HEK293 (cell line): ENCODE measurements around the gene UGT1A6.

Experiments
- CTCF ChIA-PET: fragments of 350-600 bp; formaldehyde crosslinking; extraction: SDS; loops from one replicate; lab custom pipeline; 2021; ENCODE audit warnings: antibody characterized with exemption; lab: Yijun Ruan, JAX
- POLR2A ChIA-PET: fragments of 300-600 bp; formaldehyde crosslinking; extraction: SDS; loops from one replicate; lab custom pipeline; 2020; ENCODE audit warnings: antibody characterized with exemption, inconsistent platforms; lab: Yijun Ruan, JAX
- H3K27ac ChIP-seq: fragments of 200-500 bp; sonication (Bioruptor generic); 2 replicates; pipeline ENCODE4 v1.5.1; 2014; ENCODE audit warnings: low read depth, low read length, control low read depth, inconsistent platforms; ENCODE audit errors: extremely low read depth
- H3K36me3 ChIP-seq, 2 experiments: fragments of 200-500 bp in 1 of 2; sonication (Bioruptor generic) in 1 of 2; 1 replicate in 1 of 2; 2 replicates in 1 of 2; pipeline ENCODE4 v1.5.1; 2014 to 2017; ENCODE audit warnings: inconsistent platforms in 2 of 2, low read length in 2 of 2; ENCODE audit not compliant: control insufficient read depth in 2 of 2, insufficient read depth in 1 of 2
- H3K4me1 ChIP-seq: fragments of 200-500 bp; sonication (Bioruptor generic); 2 replicates; pipeline ENCODE4 v1.5.1; 2014; ENCODE audit warnings: mild to moderate bottlenecking, low read length, inconsistent platforms; ENCODE audit not compliant: control insufficient read depth, insufficient read depth
- H3K4me3 ChIP-seq: 2 replicates; pipeline ENCODE4 v1.5.1; 2011; ENCODE audit warnings: low read depth, mild to moderate bottlenecking, control low read depth, low read length, moderate library complexity
- H3K9me3 ChIP-seq: fragments of 200-500 bp; sonication (Bioruptor generic); 2 replicates; pipeline ENCODE4 v1.5.1; 2014; ENCODE audit warnings: low read depth, low read length, inconsistent platforms; ENCODE audit not compliant: control insufficient read depth, insufficient read depth
- EGR2 ChIP-seq: fragments of 450-650 bp; formaldehyde crosslinking; IDR thresholded peaks from 2 replicates; pipeline ENCODE4 v1.5.1; 2016; ENCODE audit warnings: low read depth, missing biosample characterization, missing genetic modification characterization
- FEZF1 ChIP-seq: fragments of 450-650 bp; formaldehyde crosslinking; IDR thresholded peaks from 2 replicates; pipeline ENCODE4 v1.5.1; 2016; ENCODE audit warnings: missing biosample characterization, missing genetic modification characterization
- KLF7 ChIP-seq: fragments of 450-650 bp; formaldehyde crosslinking; IDR thresholded peaks from 2 replicates; pipeline ENCODE4 v1.5.1; 2016; ENCODE audit warnings: missing biosample characterization, missing genetic modification characterization, borderline replicate concordance
- PRDM1 ChIP-seq: fragments of 450-650 bp; formaldehyde crosslinking; IDR thresholded peaks from 2 replicates; pipeline ENCODE4; 2016; ENCODE audit warnings: missing biosample characterization, missing genetic modification characterization
- PRDM4 ChIP-seq: fragments of 450-650 bp; formaldehyde crosslinking; IDR thresholded peaks from 2 replicates; pipeline ENCODE4 v1.5.1; 2017; ENCODE audit warnings: missing biosample characterization, missing genetic modification characterization
- RBAK ChIP-seq: fragments of 450-650 bp; formaldehyde crosslinking; IDR thresholded peaks from 2 replicates; pipeline ENCODE4 v1.5.1; 2016; ENCODE audit warnings: missing biosample characterization, missing genetic modification characterization
- SCRT2 ChIP-seq: fragments of 450-650 bp; formaldehyde crosslinking; IDR thresholded peaks from 2 replicates; pipeline ENCODE4 v1.5.1; 2016; ENCODE audit warnings: missing biosample characterization, missing genetic modification characterization
- TCF7L2 ChIP-seq: IDR thresholded peaks from 2 replicates; pipeline ENCODE4 v1.6.1; 2011; ENCODE audit warnings: low read depth, mild to moderate bottlenecking, inconsistent platforms, low read length, moderate library complexity, borderline replicate concordance
- YY1 ChIP-seq: fragments of 450-650 bp; formaldehyde crosslinking; IDR thresholded peaks from 2 replicates; pipeline ENCODE4 v1.5.1; 2018; ENCODE audit warnings: missing biosample characterization, missing genetic modification characterization
- ZBTB17 ChIP-seq: fragments of 450-650 bp; formaldehyde crosslinking; IDR thresholded peaks from 2 replicates; pipeline ENCODE4 v1.5.1; 2016; ENCODE audit warnings: missing biosample characterization, missing genetic modification characterization
- ZBTB20 ChIP-seq: fragments of 450-650 bp; formaldehyde crosslinking; IDR thresholded peaks from 2 replicates; pipeline ENCODE4 v1.5.1; 2016; ENCODE audit warnings: missing biosample characterization, missing genetic modification characterization
- ZBTB49 ChIP-seq: fragments of 450-650 bp; formaldehyde crosslinking; IDR thresholded peaks from 2 replicates; pipeline ENCODE4 v1.5.1; 2016; ENCODE audit warnings: missing biosample characterization, missing genetic modification characterization, low read depth
- ZBTB6 ChIP-seq: fragments of 450-650 bp; formaldehyde crosslinking; IDR thresholded peaks from 2 replicates; pipeline ENCODE4 v1.5.1; 2017; ENCODE audit warnings: missing biosample characterization, missing genetic modification characterization
- ZNF114 ChIP-seq: fragments of 450-650 bp; formaldehyde crosslinking; IDR thresholded peaks from 2 replicates; pipeline ENCODE4 v1.5.0; 2017; ENCODE audit warnings: missing biosample characterization, missing genetic modification characterization
- ZNF174 ChIP-seq: fragments of 450-650 bp; formaldehyde crosslinking; IDR thresholded peaks from 2 replicates; pipeline ENCODE4 v1.5.0; 2017; ENCODE audit warnings: missing biosample characterization, mild to moderate bottlenecking, missing genetic modification characterization
- ZNF2 ChIP-seq: fragments of 450-650 bp; formaldehyde crosslinking; IDR thresholded peaks from 2 replicates; pipeline ENCODE4 v1.5.1; 2016; ENCODE audit warnings: missing biosample characterization, missing genetic modification characterization
- ZNF211 ChIP-seq: fragments of 450-650 bp; formaldehyde crosslinking; IDR thresholded peaks from 2 replicates; pipeline ENCODE4 v1.5.1; 2016; ENCODE audit warnings: low read depth, missing biosample characterization, missing genetic modification characterization
- ZNF404 ChIP-seq: fragments of 450-650 bp; formaldehyde crosslinking; IDR thresholded peaks from 2 replicates; pipeline ENCODE4 v1.5.1; 2017; ENCODE audit warnings: missing biosample characterization, missing genetic modification characterization
- ZNF488 ChIP-seq: fragments of 450-650 bp; formaldehyde crosslinking; IDR thresholded peaks from 2 replicates; pipeline ENCODE4 v1.5.1; 2016; ENCODE audit warnings: missing biosample characterization, missing genetic modification characterization
- ZNF501 ChIP-seq: fragments of 450-650 bp; formaldehyde crosslinking; IDR thresholded peaks from 2 replicates; pipeline ENCODE4 v1.5.1; 2016; ENCODE audit warnings: missing biosample characterization, missing genetic modification characterization
- ZNF521 ChIP-seq: fragments of 450-650 bp; formaldehyde crosslinking; IDR thresholded peaks from 2 replicates; pipeline ENCODE4 v1.5.1; 2017; ENCODE audit warnings: missing biosample characterization, mild to moderate bottlenecking, missing genetic modification characterization
- ZNF548 ChIP-seq: fragments of 450-650 bp; formaldehyde crosslinking; IDR thresholded peaks from 2 replicates; pipeline ENCODE4 v1.5.1; 2016; ENCODE audit warnings: missing biosample characterization, missing genetic modification characterization
- ZNF561 ChIP-seq: fragments of 450-650 bp; IDR thresholded peaks from 2 replicates; pipeline ENCODE4 v1.5.1; 2018; ENCODE audit warnings: missing biosample characterization, missing genetic modification characterization, borderline replicate concordance
- ZNF623 ChIP-seq: fragments of 450-650 bp; formaldehyde crosslinking; IDR thresholded peaks from 2 replicates; pipeline ENCODE4 v1.5.1; 2016; ENCODE audit warnings: missing biosample characterization, missing genetic modification characterization
- ZNF654 ChIP-seq: fragments of 450-650 bp; formaldehyde crosslinking; IDR thresholded peaks from 2 replicates; pipeline ENCODE4 v1.5.1; 2016; ENCODE audit warnings: low read depth, missing biosample characterization, missing genetic modification characterization
- ZNF664 ChIP-seq: fragments of 450-650 bp; formaldehyde crosslinking; IDR thresholded peaks from 2 replicates; pipeline ENCODE4 v1.5.1; 2016; ENCODE audit warnings: missing biosample characterization, missing genetic modification characterization
- ZNF704 ChIP-seq: fragments of 450-650 bp; formaldehyde crosslinking; IDR thresholded peaks from 2 replicates; pipeline ENCODE4 v1.5.1; 2016; ENCODE audit warnings: missing biosample characterization, missing genetic modification characterization
- ZNF791 ChIP-seq: fragments of 450-650 bp; formaldehyde crosslinking; IDR thresholded peaks from 2 replicates; pipeline ENCODE4 v1.5.1; 2016; ENCODE audit warnings: missing biosample characterization, missing genetic modification characterization
- ZNF837 ChIP-seq: fragments of 450-650 bp; formaldehyde crosslinking; IDR thresholded peaks from 2 replicates; pipeline ENCODE4 v1.5.1; 2016; ENCODE audit warnings: missing biosample characterization, missing genetic modification characterization
- ZSCAN23 ChIP-seq: fragments of 450-650 bp; formaldehyde crosslinking; IDR thresholded peaks from 2 replicates; pipeline ENCODE4 v1.5.1; 2016; ENCODE audit warnings: missing biosample characterization, missing genetic modification characterization

UGT1A6 gene

GRCh38 chr2:233768076-233768475, 75.4 kb downstream of the UGT1A6 start (continued):
- no peak for TF ChIP-seq ZNF174 (tag by site-specific recombination)
- TF ChIP-seq, all 188 proteins: peak for 0

GRCh38 chr2:233769260-233769659, 76.6 kb downstream of the UGT1A6 start:
- no peak overlapping the region for H3K4me3 ChIP-seq
- no peak for TF ChIP-seq ZNF114
- no peak for TF ChIP-seq ZNF654
- no peak for TF ChIP-seq ZNF211 (tag by site-specific recombination)
- no peak for TF ChIP-seq ZNF704 (tag by site-specific recombination)
- no peak for TF ChIP-seq TCF7L2
- TF ChIP-seq ZNF561: no peak
- no peak for TF ChIP-seq ZBTB6
- TF ChIP-seq ZNF2 (tag by site-specific recombination): no peak
- no peak for TF ChIP-seq YY1 (tag by site-specific recombination)
- no peak for TF ChIP-seq ZNF488 (tag by site-specific recombination)
- H3K27ac ChIP-seq: no peak overlapping the region
- H3K4me1 ChIP-seq: no peaks in the 10 kb centered on the region
- H3K9me3 ChIP-seq: no peaks in the 10 kb centered on the region
- no peaks in the 10 kb centered on the region for H3K36me3 ChIP-seq
- CTCF ChIA-PET: no interaction called here
- POLR2A ChIA-PET: no interaction called here

- Histone ChIP-seq H3K27ac (no peak overlapping the region), H3K4me1 (no peaks in the 10 kb centered on the region), H3K9me3 (no peaks in the 10 kb centered on the region), H3K4me3 (no peak overlapping the region), H3K36me3 (no peaks in the 10 kb centered on the region)
- ChIA-PET CTCF (no interaction called here), POLR2A (no interaction called here)
- TF ChIP-seq ZNF837 (tag by site-specific recombination): no peak
- no peak for TF ChIP-seq KLF7
- no peak for TF ChIP-seq FEZF1 (tag by site-specific recombination)
- TF ChIP-seq RBAK (tag by site-specific recombination): no peak
- no peak for TF ChIP-seq ZNF664
- TF ChIP-seq ZNF404 (tag by site-specific recombination): no peak
- TF ChIP-seq EGR2 (tag by site-specific recombination): no peak
- no peak for TF ChIP-seq ZBTB49 (tag by site-specific recombination)
- TF ChIP-seq ZBTB20 (tag by site-specific recombination): no peak
- TF ChIP-seq ZNF501 (tag by site-specific recombination): no peak
- no peak for TF ChIP-seq ZNF791 (tag by site-specific recombination)
- no peak for TF ChIP-seq SCRT2 (tag by site-specific recombination)
- TF ChIP-seq ZBTB17: no peak
- no peak for TF ChIP-seq PRDM1 (tag by site-specific recombination)
- TF ChIP-seq ZSCAN23 (tag by site-specific recombination): no peak
- no peak for TF ChIP-seq ZNF548 (tag by site-specific recombination)
- no peak for TF ChIP-seq ZNF521 (tag by site-specific recombination)
- TF ChIP-seq PRDM4: no peak
- no peak for TF ChIP-seq ZNF623 (tag by site-specific recombination)
These were observed 79.5 kb downstream of the UGT1A6 start for GRCh38 chr2:233772153-233772552.
